Measurements from ENCODE around the gene NAA80. TPM values are rescaled to one million over a fixed set of nuclear protein-coding genes. Genes with fewer than 3 reads are reported as not detected.

The NAA80 gene
- total RNA-seq, 2 donors from 2014 or later: 24.4 to 37.8 TPM

Other genes with a start within 250 kb of the NAA80 start
- 100 to 1,000 TPM; 146 to 167 TPM for gene RBM5, start 210.5 kb downstream of the NAA80 start, total RNA-seq
- gene SEMA3F, start 144.1 kb downstream of the NAA80 start, total RNA-seq: 1 to 10 TPM in 1 of 2 donors, not detected in 1; 1.5 TPM
- not detected for gene GNAT1, start 107.8 kb downstream of the NAA80 start, total RNA-seq
- under 1 TPM in 1 of 2 donors, not detected in 1; 0.71 TPM for gene SLC38A3, start 94.1 kb downstream of the NAA80 start, total RNA-seq
- gene GNAI2, start 63.2 kb downstream of the NAA80 start, total RNA-seq: 100 to 1,000 TPM; 283 to 392 TPM
- 1 to 10 TPM; 1.2 to 2.3 TPM for gene SEMA3B, start 30.3 kb downstream of the NAA80 start, total RNA-seq
- gene LSMEM2, start 20.3 kb downstream of the NAA80 start, total RNA-seq: under 1 TPM in 1 of 2 donors, not detected in 1; 0.34 TPM
- gene IFRD2, start 7.0 kb downstream of the NAA80 start, total RNA-seq: 100 to 1,000 TPM in 1 of 2 donors, 10 to 100 TPM in 1; 59.2 to 139 TPM
- 10 to 100 TPM; 12.2 to 13.0 TPM for gene HYAL3, start within 50 bp of the NAA80 start, total RNA-seq
- under 1 TPM in 1 of 2 donors, not detected in 1; 0.29 TPM for gene HYAL1, start 4.2 kb upstream of the NAA80 start, total RNA-seq
- 1 to 10 TPM; 5.1 to 8.5 TPM for gene HYAL2, start 23.3 kb upstream of the NAA80 start, total RNA-seq
- gene TUSC2, start 28.8 kb upstream of the NAA80 start, total RNA-seq: 10 to 100 TPM; 13.9 to 19.3 TPM
- gene RASSF1, start 41.4 kb upstream of the NAA80 start, total RNA-seq: 100 to 1,000 TPM in 1 of 2 donors, 10 to 100 TPM in 1; 85.8 to 139 TPM
- gene ZMYND10, start 46.3 kb upstream of the NAA80 start, total RNA-seq: 10 to 100 TPM in 1 of 2 donors, 1 to 10 TPM in 1; 3.9 to 10.9 TPM
- 10 to 100 TPM; 50.2 to 96.5 TPM for gene NPRL2, start 51.4 kb upstream of the NAA80 start, total RNA-seq
- 10 to 100 TPM; 35.6 to 40.8 TPM for gene CYB561D2, start 51.5 kb upstream of the NAA80 start, total RNA-seq
- gene TMEM115, start 60.1 kb upstream of the NAA80 start, total RNA-seq: 10 to 100 TPM; 14.3 to 21.9 TPM
- gene CACNA2D2, start 204.2 kb upstream of the NAA80 start, total RNA-seq: 1 to 10 TPM in 1 of 2 donors, under 1 TPM in 1; 0.50 to 5.0 TPM

All from activated T-helper 17 cell treated with anti-CD3 and anti-CD28 coated beads, Interleukin-2, amount 50 U/mL, for 72 hours (primary cell).